SK-N-SH treated with all-trans-retinoic acid at 6 μM for 48 hours (cell line): ENCODE measurements around the gene MALT1.

ENCODE experiments used
- BACH2 ChIP-seq: fragments of 250-450 bp; sonication (Bioruptor Pico); IDR thresholded peaks from 2 replicates; pipeline ENCODE4 v1.9.0; 2021; ENCODE audit warnings: mild to moderate bottlenecking, borderline replicate concordance
- CSDC2 ChIP-seq: fragments of 250-450 bp; sonication (Bioruptor Pico); IDR thresholded peaks from 2 replicates; pipeline ENCODE4 v1.5.0; 2020; ENCODE audit warnings: mild to moderate bottlenecking, moderate library complexity
- ESRRG ChIP-seq: fragments of 250-450 bp; sonication (Bioruptor Pico); IDR thresholded peaks from 2 replicates; pipeline ENCODE4 v1.6.1; 2021; ENCODE audit warnings: mild to moderate bottlenecking
- GLIS3 ChIP-seq: fragments of 250-450 bp; sonication (Bioruptor Pico); IDR thresholded peaks from 2 replicates; pipeline ENCODE4 v1.5.0; 2020; ENCODE audit warnings: mild to moderate bottlenecking, moderate library complexity
- OSR1 ChIP-seq: fragments of 250-450 bp; sonication (Bioruptor Pico); IDR thresholded peaks from 2 replicates; pipeline ENCODE4 v1.8.0; 2022; ENCODE audit warnings: moderate library complexity, mild to moderate bottlenecking, inconsistent platforms
- SNAI2 ChIP-seq: fragments of 250-450 bp; sonication (Bioruptor Pico); IDR thresholded peaks from 2 replicates; pipeline ENCODE4 v1.5.0; 2020; ENCODE audit warnings: mild to moderate bottlenecking, moderate library complexity
- TOX ChIP-seq: fragments of 250-450 bp; sonication (Bioruptor Pico); IDR thresholded peaks from 2 replicates; pipeline ENCODE4 v1.8.0; 2021; ENCODE audit warnings: mild to moderate bottlenecking, moderate library complexity, borderline replicate concordance
- ZFP3 ChIP-seq: fragments of 250-450 bp; sonication (Bioruptor Pico); IDR thresholded peaks from 2 replicates; pipeline ENCODE4 v1.5.0; 2020; ENCODE audit warnings: mild to moderate bottlenecking, moderate library complexity
- ZFP30 ChIP-seq: fragments of 450-650 bp; formaldehyde crosslinking; IDR thresholded peaks from 2 replicates; pipeline ENCODE4 v1.5.0; 2022; ENCODE audit warnings: mild to moderate bottlenecking, moderate library complexity
- ZNF565 ChIP-seq: fragments of 450-650 bp; formaldehyde crosslinking; conservative IDR thresholded peaks from 2 replicates; pipeline ENCODE4 v1.5.0; 2020; ENCODE audit warnings: low read depth, mild to moderate bottlenecking, moderate library complexity
- ZNF8 ChIP-seq: fragments of 450-650 bp; formaldehyde crosslinking; IDR thresholded peaks from 2 replicates; pipeline ENCODE4 v1.5.0; 2020; ENCODE audit warnings: mild to moderate bottlenecking, moderate library complexity
- TF ChIP-seq, protein P1 (sequence below): fragments of 250-450 bp; sonication (Bioruptor Pico); IDR thresholded peaks from 2 replicates; pipeline ENCODE4 v1.5.1; 2020; ENCODE audit warnings: low read depth, mild to moderate bottlenecking, moderate library complexity
- TF ChIP-seq, protein P2 (sequence below): fragments of 250-450 bp; sonication (Bioruptor Pico); IDR thresholded peaks from 2 replicates; pipeline ENCODE4 v1.8.0; 2020; ENCODE audit warnings: mild to moderate bottlenecking, moderate library complexity, borderline replicate concordance

DNA sequence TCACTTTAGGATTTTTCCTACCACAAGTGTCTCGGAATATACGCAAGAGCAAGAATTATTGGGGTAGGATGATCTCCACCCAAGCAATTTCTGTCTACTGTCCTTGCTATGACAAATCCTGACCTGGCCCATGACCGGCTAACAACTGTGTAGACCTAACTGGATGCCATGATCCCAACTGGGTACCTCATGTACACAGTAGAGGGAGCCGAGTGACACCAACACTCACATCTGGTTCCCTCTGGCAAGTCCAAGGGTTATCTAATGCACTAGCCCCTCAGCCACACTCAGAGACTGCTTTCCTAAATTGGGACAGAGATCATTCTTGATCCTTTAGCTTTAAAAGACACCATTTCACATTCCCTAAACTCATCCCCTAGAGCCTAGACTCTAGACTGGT, 132.7 kb downstream of the MALT1 start:
- TF ChIP-seq OSR1 (CRISPR knock-in tag) (no peak), ZNF8 (no peak), CSDC2 (no peak), ZNF565 (CRISPR knock-in tag) (no peak), ESRRG (CRISPR knock-in tag) (no peak), ZFP3 (no peak), SNAI2 (no peak), TOX (CRISPR knock-in tag) (no peak), ZFP30 (CRISPR knock-in tag) (no peak), BACH2 (CRISPR knock-in tag) (no peak), GLIS3 (CRISPR knock-in tag) (no peak)
- TF ChIP-seq, protein P1, sequence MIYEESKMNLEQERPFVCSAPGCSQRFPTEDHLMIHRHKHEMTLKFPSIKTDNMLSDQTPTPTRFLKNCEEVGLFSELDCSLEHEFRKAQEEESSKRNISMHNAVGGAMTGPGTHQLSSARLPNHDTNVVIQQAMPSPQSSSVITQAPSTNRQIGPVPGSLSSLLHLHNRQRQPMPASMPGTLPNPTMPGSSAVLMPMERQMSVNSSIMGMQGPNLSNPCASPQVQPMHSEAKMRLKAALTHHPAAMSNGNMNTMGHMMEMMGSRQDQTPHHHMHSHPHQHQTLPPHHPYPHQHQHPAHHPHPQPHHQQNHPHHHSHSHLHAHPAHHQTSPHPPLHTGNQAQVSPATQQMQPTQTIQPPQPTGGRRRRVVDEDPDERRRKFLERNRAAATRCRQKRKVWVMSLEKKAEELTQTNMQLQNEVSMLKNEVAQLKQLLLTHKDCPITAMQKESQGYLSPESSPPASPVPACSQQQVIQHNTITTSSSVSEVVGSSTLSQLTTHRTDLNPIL (CRISPR knock-in tag) = no peak
- TF ChIP-seq, protein P2, sequence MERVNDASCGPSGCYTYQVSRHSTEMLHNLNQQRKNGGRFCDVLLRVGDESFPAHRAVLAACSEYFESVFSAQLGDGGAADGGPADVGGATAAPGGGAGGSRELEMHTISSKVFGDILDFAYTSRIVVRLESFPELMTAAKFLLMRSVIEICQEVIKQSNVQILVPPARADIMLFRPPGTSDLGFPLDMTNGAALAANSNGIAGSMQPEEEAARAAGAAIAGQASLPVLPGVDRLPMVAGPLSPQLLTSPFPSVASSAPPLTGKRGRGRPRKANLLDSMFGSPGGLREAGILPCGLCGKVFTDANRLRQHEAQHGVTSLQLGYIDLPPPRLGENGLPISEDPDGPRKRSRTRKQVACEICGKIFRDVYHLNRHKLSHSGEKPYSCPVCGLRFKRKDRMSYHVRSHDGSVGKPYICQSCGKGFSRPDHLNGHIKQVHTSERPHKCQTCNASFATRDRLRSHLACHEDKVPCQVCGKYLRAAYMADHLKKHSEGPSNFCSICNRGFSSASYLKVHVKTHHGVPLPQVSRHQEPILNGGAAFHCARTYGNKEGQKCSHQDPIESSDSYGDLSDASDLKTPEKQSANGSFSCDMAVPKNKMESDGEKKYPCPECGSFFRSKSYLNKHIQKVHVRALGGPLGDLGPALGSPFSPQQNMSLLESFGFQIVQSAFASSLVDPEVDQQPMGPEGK (CRISPR knock-in tag) = no peak
